ENCODE measurements around the gene MRPL20. TPM values are rescaled to one million over a fixed set of nuclear protein-coding genes. Genes with fewer than 3 reads are reported as not detected.

The MRPL20 gene
- total and polyA plus RNA-seq, 9 of the 15 experiments (the other 6 are each of a cell fraction or from before 2014, with no cell fraction given): 180 to 671 (median 229) TPM

DNA sequence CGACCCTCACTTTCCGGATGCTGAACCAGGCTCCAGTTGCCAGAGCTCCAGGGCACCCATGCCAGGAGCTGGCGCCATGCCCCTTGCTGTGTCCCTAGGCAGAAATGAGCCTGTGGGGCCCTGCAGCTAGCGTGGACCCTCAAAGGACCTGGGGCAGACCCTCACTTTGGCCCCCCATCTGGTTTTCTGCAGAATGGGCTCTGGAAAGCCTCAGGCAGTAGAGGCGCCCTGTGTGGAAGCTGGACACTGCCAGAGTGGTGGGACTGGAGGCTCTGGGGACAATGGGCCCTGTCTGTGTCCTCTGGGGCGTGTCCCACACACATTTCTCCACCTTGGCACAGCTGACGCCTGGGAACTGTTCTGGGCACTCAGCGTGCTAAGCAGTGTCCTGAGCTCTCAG, 25.8 kb downstream of the MRPL20 start:
- CTCF ChIA-PET (ENCODE audit: low intra/inter-chr PET ratio): no interaction called here

DNA sequence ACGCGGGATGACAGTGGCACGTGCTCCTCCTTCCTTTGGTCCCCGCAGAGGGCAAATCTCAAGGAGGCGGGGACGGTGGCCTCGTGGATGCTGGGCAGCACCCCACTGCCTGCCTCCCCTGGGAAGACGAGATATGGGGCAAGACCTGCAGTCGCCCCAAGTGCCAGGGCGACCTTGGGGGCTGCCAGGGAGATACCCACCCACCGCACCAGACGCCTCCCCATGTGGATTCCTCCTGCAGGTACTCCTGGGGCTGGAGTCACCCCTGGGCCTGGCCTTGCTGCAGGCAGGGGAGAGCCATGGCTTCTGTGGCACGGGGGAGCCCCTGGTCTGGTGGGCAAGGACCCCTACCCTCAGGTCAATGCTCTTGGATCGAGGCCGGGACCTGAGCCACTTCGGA, 26.2 kb downstream of the MRPL20 start:
- Histone ChIP-seq H2AFZ (ENCODE audit: low read depth, low read length) (no peak overlapping the region), H3K9ac (ENCODE audit: insufficient read depth in 1 of 2, low read depth in 2 of 2, low read length in 2 of 2) (peak overlapping the region in 1 of 2 experiments; percentile 60; a peak in 1 of 4 replicates), H3K4me3 (no peak overlapping the region), H3K36me3 (ENCODE audit: control insufficient read depth, insufficient read depth, low read length) (peaks cover 9% of the 10 kb centered on the region; the same call in 2 of the 3 replicates), H3K4me2 (ENCODE audit: insufficient read depth, low read length) (no peak overlapping the region), H3K4me1 (replicated peaks in 1 of 2; ENCODE audit: control insufficient read depth in 2 of 2, insufficient read depth in 2 of 2, low read length in 2 of 2) (peaks cover 5 to 31% of the 10 kb centered on the region in 2 experiments; a peak in 3 of 5 replicates), H3K9me3 (replicated peaks; ENCODE audit: control insufficient read depth, insufficient read depth, low read depth, low read length) (peaks cover 2% of the 10 kb centered on the region; the same call in 1 of the 2 replicates), H3K79me2 (ENCODE audit: control insufficient read depth, insufficient read depth, low read length) (peaks cover 4% of the 10 kb centered on the region; the same call in 1 of the 3 replicates), H3K27me3 (ENCODE audit: control insufficient read depth in 2 of 2, insufficient read depth in 2 of 2, low read length in 2 of 2) (no peaks in the 10 kb centered on the region), H3K9me1 (ENCODE audit: control insufficient read depth, insufficient read depth, low read length) (no peaks in the 10 kb centered on the region), H4K20me1 (replicated peaks; ENCODE audit: control insufficient read depth, insufficient read depth, low read length) (no peaks in the 10 kb centered on the region), H3K27ac (ENCODE audit: extremely low read depth, low read depth, low read length) (no peak overlapping the region)
- in situ Hi-C loops (cut with MboI): no loop called here
- no TSS peak for BruUV-seq (replicated peaks)
- ChIA-PET POLR2A (interaction anchor here (0.9 to 2.2 kb wide), 2 partner anchors 9 to 18 kb away, joined by 3 to 4 read pairs; partner anchors contain the start of gene CCNL2), CTCF (ENCODE audit: low intra/inter-chr PET ratio) (no interaction called here)
- intact Hi-C loops (cut with micrococcal nuclease): no loop called here
- 94% methylated on average over 13 of the region's 16 CpGs for WGBS (ENCODE audit: insufficient coverage, low coverage, missing lambda C conversion rate)
- no peak for DNase-seq (ENCODE audit: extremely low read depth in 1 of 4, low spot score in 3 of 4)
- no peak for FAIRE-seq
- ATAC-seq: no peak
- TF ChIP-seq, protein P1, sequence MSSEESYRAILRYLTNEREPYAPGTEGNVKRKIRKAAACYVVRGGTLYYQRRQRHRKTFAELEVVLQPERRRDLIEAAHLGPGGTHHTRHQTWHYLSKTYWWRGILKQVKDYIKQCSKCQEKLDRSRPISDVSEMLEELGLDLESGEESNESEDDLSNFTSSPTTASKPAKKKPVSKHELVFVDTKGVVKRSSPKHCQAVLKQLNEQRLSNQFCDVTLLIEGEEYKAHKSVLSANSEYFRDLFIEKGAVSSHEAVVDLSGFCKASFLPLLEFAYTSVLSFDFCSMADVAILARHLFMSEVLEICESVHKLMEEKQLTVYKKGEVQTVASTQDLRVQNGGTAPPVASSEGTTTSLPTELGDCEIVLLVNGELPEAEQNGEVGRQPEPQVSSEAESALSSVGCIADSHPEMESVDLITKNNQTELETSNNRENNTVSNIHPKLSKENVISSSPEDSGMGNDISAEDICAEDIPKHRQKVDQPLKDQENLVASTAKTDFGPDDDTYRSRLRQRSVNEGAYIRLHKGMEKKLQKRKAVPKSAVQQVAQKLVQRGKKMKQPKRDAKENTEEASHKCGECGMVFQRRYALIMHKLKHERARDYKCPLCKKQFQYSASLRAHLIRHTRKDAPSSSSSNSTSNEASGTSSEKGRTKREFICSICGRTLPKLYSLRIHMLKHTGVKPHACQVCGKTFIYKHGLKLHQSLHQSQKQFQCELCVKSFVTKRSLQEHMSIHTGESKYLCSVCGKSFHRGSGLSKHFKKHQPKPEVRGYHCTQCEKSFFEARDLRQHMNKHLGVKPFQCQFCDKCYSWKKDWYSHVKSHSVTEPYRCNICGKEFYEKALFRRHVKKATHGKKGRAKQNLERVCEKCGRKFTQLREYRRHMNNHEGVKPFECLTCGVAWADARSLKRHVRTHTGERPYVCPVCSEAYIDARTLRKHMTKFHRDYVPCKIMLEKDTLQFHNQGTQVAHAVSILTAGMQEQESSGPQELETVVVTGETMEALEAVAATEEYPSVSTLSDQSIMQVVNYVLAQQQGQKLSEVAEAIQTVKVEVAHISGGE (CRISPR knock-in tag; IDR thresholded peaks at IDR 0.05): no peak
- no peak for TF ChIP-seq ARNT (IDR thresholded peaks at IDR 0.05)
- TF ChIP-seq, protein P2, sequence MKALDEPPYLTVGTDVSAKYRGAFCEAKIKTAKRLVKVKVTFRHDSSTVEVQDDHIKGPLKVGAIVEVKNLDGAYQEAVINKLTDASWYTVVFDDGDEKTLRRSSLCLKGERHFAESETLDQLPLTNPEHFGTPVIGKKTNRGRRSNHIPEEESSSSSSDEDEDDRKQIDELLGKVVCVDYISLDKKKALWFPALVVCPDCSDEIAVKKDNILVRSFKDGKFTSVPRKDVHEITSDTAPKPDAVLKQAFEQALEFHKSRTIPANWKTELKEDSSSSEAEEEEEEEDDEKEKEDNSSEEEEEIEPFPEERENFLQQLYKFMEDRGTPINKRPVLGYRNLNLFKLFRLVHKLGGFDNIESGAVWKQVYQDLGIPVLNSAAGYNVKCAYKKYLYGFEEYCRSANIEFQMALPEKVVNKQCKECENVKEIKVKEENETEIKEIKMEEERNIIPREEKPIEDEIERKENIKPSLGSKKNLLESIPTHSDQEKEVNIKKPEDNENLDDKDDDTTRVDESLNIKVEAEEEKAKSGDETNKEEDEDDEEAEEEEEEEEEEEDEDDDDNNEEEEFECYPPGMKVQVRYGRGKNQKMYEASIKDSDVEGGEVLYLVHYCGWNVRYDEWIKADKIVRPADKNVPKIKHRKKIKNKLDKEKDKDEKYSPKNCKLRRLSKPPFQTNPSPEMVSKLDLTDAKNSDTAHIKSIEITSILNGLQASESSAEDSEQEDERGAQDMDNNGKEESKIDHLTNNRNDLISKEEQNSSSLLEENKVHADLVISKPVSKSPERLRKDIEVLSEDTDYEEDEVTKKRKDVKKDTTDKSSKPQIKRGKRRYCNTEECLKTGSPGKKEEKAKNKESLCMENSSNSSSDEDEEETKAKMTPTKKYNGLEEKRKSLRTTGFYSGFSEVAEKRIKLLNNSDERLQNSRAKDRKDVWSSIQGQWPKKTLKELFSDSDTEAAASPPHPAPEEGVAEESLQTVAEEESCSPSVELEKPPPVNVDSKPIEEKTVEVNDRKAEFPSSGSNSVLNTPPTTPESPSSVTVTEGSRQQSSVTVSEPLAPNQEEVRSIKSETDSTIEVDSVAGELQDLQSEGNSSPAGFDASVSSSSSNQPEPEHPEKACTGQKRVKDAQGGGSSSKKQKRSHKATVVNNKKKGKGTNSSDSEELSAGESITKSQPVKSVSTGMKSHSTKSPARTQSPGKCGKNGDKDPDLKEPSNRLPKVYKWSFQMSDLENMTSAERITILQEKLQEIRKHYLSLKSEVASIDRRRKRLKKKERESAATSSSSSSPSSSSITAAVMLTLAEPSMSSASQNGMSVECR (CRISPR knock-in tag; IDR thresholded peaks at IDR 0.05): no peak

More for the DNA sequence above, 25.8 kb downstream of the MRPL20 start:
- no peak overlapping the region for H3K4me3 ChIP-seq
- TF ChIP-seq L3MBTL2 (IDR thresholded peaks at IDR 0.05) (no peak), RFX1 (IDR thresholded peaks at IDR 0.05) (no peak), SOX6 (IDR thresholded peaks at IDR 0.05) (no peak), LARP7 (IDR thresholded peaks at IDR 0.05) (no peak), POLR2B (IDR thresholded peaks at IDR 0.05; ENCODE audit: low read depth, partially characterized antibody) (no peak), EGR1 (conservative IDR thresholded peaks at IDR 0.05) (no peak), SMAD1 (IDR thresholded peaks at IDR 0.05; ENCODE audit: low read depth, low read length, partially characterized antibody) (no peak), POLR2G (IDR thresholded peaks at IDR 0.05; ENCODE audit: low read depth, low read length) (no peak), KDM1A (IDR thresholded peaks at IDR 0.05) (no peak)
- H3K36me3 ChIP-seq (ENCODE audit: control insufficient read depth, insufficient read depth, low read length): peaks cover 14% of the 10 kb centered on the region
- no peak overlapping the region for H3K27ac ChIP-seq (ENCODE audit: extremely low read depth, low read depth, low read length)
- ATAC-seq: no peak
- H2AFZ ChIP-seq (ENCODE audit: low read depth, low read length): no peak overlapping the region
- no peaks in the 10 kb centered on the region for H4K20me1 ChIP-seq (replicated peaks; ENCODE audit: control insufficient read depth, insufficient read depth, low read length)
- BruUV-seq (replicated peaks): no TSS peak
- no peaks in the 10 kb centered on the region; the same call in 2 of the 3 replicates for H3K79me2 ChIP-seq (ENCODE audit: control insufficient read depth, insufficient read depth, low read length)
- WGBS (ENCODE audit: insufficient coverage, low coverage, missing lambda C conversion rate): 80% methylated on average over 8 of the region's 8 CpGs
- in situ Hi-C loops (cut with MboI): no loop called here
- H3K9ac ChIP-seq (ENCODE audit: insufficient read depth in 1 of 2, low read depth in 2 of 2, low read length in 2 of 2): peak overlapping the region in 1 of 2 experiments; percentile 79; a peak in 2 of 4 replicates
- no peak for FAIRE-seq
- no peak overlapping the region for H3K4me2 ChIP-seq (ENCODE audit: insufficient read depth, low read length)
- no peaks in the 10 kb centered on the region for H3K9me1 ChIP-seq (ENCODE audit: control insufficient read depth, insufficient read depth, low read length)
- intact Hi-C loops (cut with micrococcal nuclease): no loop called here
- peaks cover 2% of the 10 kb centered on the region; the same call in 1 of the 2 replicates for H3K9me3 ChIP-seq (replicated peaks; ENCODE audit: control insufficient read depth, insufficient read depth, low read depth, low read length)
- POLR2A ChIA-PET: interaction anchor here (0.9 kb wide), 1 partner anchor 9 kb away, joined by 3 read pairs; no protein-coding TSS in a partner anchor
- H3K4me1 ChIP-seq (replicated peaks in 1 of 2; ENCODE audit: control insufficient read depth in 2 of 2, insufficient read depth in 2 of 2, low read length in 2 of 2): peaks cover 4 to 27% of the 10 kb centered on the region in 2 experiments; a peak in 3 of 5 replicates
- DNase-seq (ENCODE audit: extremely low read depth in 1 of 4, low spot score in 3 of 4): no peak
- no peaks in the 10 kb centered on the region for H3K27me3 ChIP-seq (ENCODE audit: control insufficient read depth in 2 of 2, insufficient read depth in 2 of 2, low read length in 2 of 2)
